OCI-LY7 (cell line): Measurements from ENCODE around the gene DYRK2.

Experiments used
- CTCF ChIP-seq: fragments of 200-600 bp; sonication (generic); conservative IDR thresholded peaks from 2 replicates; pipeline ENCODE4 v1.5.1; 2014; ENCODE audit warnings: mild to moderate bottlenecking, antibody characterized with exemption, low read length, moderate library complexity, mixed read lengths
- EZH2phosphoT487 ChIP-seq: fragments of 200-600 bp; sonication (generic); IDR thresholded peaks from 2 replicates; pipeline ENCODE4 v1.6.1; 2018; ENCODE audit warnings: low read depth, borderline replicate concordance, mild to moderate bottlenecking, mixed run types, antibody characterized with exemption, low read length, moderate library complexity, mixed read lengths

DNA sequence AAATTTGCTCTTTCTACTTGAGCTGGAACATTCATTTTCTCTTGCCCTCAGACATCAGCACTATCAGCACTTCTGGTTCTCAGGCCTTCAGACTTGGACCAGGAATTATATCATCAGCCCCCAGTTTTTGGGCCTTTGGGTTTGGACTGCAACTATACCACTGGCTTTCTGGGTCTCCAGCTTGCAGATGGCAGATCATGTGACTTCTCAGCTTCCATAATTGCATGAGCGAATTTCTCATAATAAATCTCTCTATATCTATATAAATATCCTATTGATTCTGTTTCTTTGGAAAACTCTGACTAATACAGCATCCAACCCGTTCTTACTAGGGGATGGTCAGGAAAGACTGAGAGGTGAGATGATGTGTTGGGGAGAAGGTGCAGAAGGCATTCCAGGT lies 22.4 kb upstream of the DYRK2 start:
- TF ChIP-seq CTCF = no peak
- TF ChIP-seq EZH2phosphoT487 = no peak
